ENCODE results near the gene PIK3R1. TPM values are rescaled to one million over a fixed set of nuclear protein-coding genes. Genes with fewer than 3 reads are reported as not detected.

The PIK3R1 gene
- total RNA-seq, 2 donors from 2014 or later: 32.4 to 58.7 TPM

GRCh38 chr5:68253624-68254585 lies 38.3 kb downstream of the PIK3R1 start:
- TF ChIP-seq CTCF (IDR thresholded peaks at IDR 0.05) (no peak), POLR2A (IDR thresholded peaks at IDR 0.05) (no peak)
- 74% methylated on average over 6 of the region's 6 CpGs for WGBS, 2 donors
- ATAC-seq (no peak), DNase-seq (no peak)
- peak overlapping the region in 1 of 4 donors; percentile 49 for H3K27ac ChIP-seq
- H3K4me1 ChIP-seq: peaks cover 21% of the 10 kb centered on the region
- H3K36me3 ChIP-seq (replicated peaks in 1 of 2; ENCODE audit: insufficient read depth in 1 of 2, low read depth in 2 of 2): peaks cover 0 to 2% of the 10 kb centered on the region in 2 donors
- H3K4me3 ChIP-seq: no peak overlapping the region
- H3K9me3 ChIP-seq: no peaks in the 10 kb centered on the region
- intact Hi-C loops (cut with DNase I): no loop called here
- no peaks in the 10 kb centered on the region for H3K27me3 ChIP-seq

GRCh38 chr5:68254810-68255209 lies 39.3 kb downstream of the PIK3R1 start:
- H3K27ac ChIP-seq: no peak overlapping the region
- DNase-seq (no peak), ATAC-seq (no peak)
- TF ChIP-seq CTCF (IDR thresholded peaks at IDR 0.05): no peak
- TF ChIP-seq POLR2A (IDR thresholded peaks at IDR 0.05): no peak
- H3K36me3 ChIP-seq (replicated peaks in 1 of 2; ENCODE audit: insufficient read depth in 1 of 2, low read depth in 2 of 2): peaks cover 0 to 2% of the 10 kb centered on the region in 2 donors
- intact Hi-C loops (cut with DNase I): no loop called here
- 64 to 70% methylated on average over 1 of the region's 1 CpG for WGBS, 2 donors
- no peaks in the 10 kb centered on the region for H3K27me3 ChIP-seq
- no peaks in the 10 kb centered on the region for H3K9me3 ChIP-seq
- H3K4me3 ChIP-seq: no peak overlapping the region
- peaks cover 19% of the 10 kb centered on the region for H3K4me1 ChIP-seq

GRCh38 chr5:68255305-68256120 lies 40.0 kb downstream of the PIK3R1 start:
- 70 to 73% methylated on average over 6 of the region's 6 CpGs for WGBS, 2 donors
- ATAC-seq (no peak), DNase-seq (no peak)
- Histone ChIP-seq H3K36me3 (replicated peaks in 1 of 2; ENCODE audit: insufficient read depth in 1 of 2, low read depth in 2 of 2) (peaks cover 0 to 2% of the 10 kb centered on the region in 2 donors), H3K27me3 (no peaks in the 10 kb centered on the region), H3K4me1 (peaks cover 12% of the 10 kb centered on the region), H3K4me3 (no peak overlapping the region), H3K9me3 (no peaks in the 10 kb centered on the region), H3K27ac (peak overlapping the region in 1 of 4 donors; percentile 18)
- TF ChIP-seq CTCF (IDR thresholded peaks at IDR 0.05): no peak
- no peak for TF ChIP-seq POLR2A (IDR thresholded peaks at IDR 0.05)
- intact Hi-C loops (cut with DNase I): no loop called here

GRCh38 chr5:68257210-68257609 lies 41.7 kb downstream of the PIK3R1 start:
- TF ChIP-seq POLR2A (IDR thresholded peaks at IDR 0.05): no peak
- TF ChIP-seq CTCF (IDR thresholded peaks at IDR 0.05): no peak
- ATAC-seq (no peak), DNase-seq (no peak)
- WGBS, 2 donors: 79 to 85% methylated on average over 3 of the region's 3 CpGs
- intact Hi-C loops (cut with DNase I): no loop called here
- Histone ChIP-seq H3K36me3 (replicated peaks in 1 of 2; ENCODE audit: insufficient read depth in 1 of 2, low read depth in 2 of 2) (peaks cover 0 to 2% of the 10 kb centered on the region in 2 donors), H3K27me3 (no peaks in the 10 kb centered on the region), H3K4me1 (peaks cover 13% of the 10 kb centered on the region), H3K9me3 (no peaks in the 10 kb centered on the region), H3K27ac (no peak overlapping the region), H3K4me3 (no peak overlapping the region)

Data from body of pancreas (tissue), 4 donors.